MCF 10A (cell line): ENCODE results near the gene NEK11. TPM values are rescaled to one million over a fixed set of nuclear protein-coding genes. Genes with fewer than 3 reads are reported as not detected.

Experiments
- BruUV-seq: library from RNA; stranded (reverse); fragments of 400-500 nt; replicated peaks from 2 replicates; lab custom pipeline; 2021; lab: Mats Ljungman, UMichigan
- CTCF ChIA-PET: fragments of 300-600 bp; sonication (Branson Sonifier 250); formaldehyde crosslinking; extraction: SDS; loops from one replicate; lab custom pipeline; 2021; ENCODE audit warnings: antibody characterized with exemption, inconsistent platforms; lab: Yijun Ruan, JAX
- POLR2A ChIA-PET: fragments of 300-600, 350-650 bp; sonication (Branson Sonifier 250); formaldehyde crosslinking; extraction: SDS; loops from one replicate; lab custom pipeline; 2020; ENCODE audit warnings: antibody characterized with exemption, inconsistent platforms; lab: Yijun Ruan, JAX
- DNase-seq: peaks from one replicate; pipeline ENCODE4 v3.0.0-alpha.2; 2018; ENCODE audit not compliant: unreplicated experiment
- H3K27ac Mint-ChIP-seq: one replicate; pipeline ENCODE4 v1.8.0; 2022; ENCODE audit warnings: mild to moderate bottlenecking, low read depth, mixed read lengths; ENCODE audit not compliant: unreplicated experiment
- H3K27me3 Mint-ChIP-seq: one replicate; pipeline ENCODE4 v1.8.0; 2022; ENCODE audit warnings: mixed read lengths; ENCODE audit not compliant: insufficient read depth, unreplicated experiment
- H3K36me3 Mint-ChIP-seq: one replicate; pipeline ENCODE4 v1.8.0; 2022; ENCODE audit warnings: mild to moderate bottlenecking, moderate library complexity, mixed read lengths; ENCODE audit not compliant: insufficient read depth, unreplicated experiment
- H3K4me1 Mint-ChIP-seq: one replicate; pipeline ENCODE4 v1.8.0; 2022; ENCODE audit warnings: mixed read lengths; ENCODE audit not compliant: insufficient read depth, unreplicated experiment
- H3K4me3 Mint-ChIP-seq: one replicate; pipeline ENCODE4 v1.8.0; 2022; ENCODE audit warnings: mild to moderate bottlenecking, moderate library complexity, mixed read lengths; ENCODE audit not compliant: unreplicated experiment
- H3K9me3 Mint-ChIP-seq: one replicate; pipeline ENCODE4 v1.8.0; 2022; ENCODE audit warnings: mixed read lengths; ENCODE audit not compliant: unreplicated experiment
- CTCF ChIP-seq: fragments of 200-600 bp; IDR thresholded peaks from one replicate; pipeline ENCODE4 v1.8.0; 2022; ENCODE audit warnings: antibody characterized with exemption, mild to moderate bottlenecking; ENCODE audit not compliant: unreplicated experiment
- intact Hi-C: fragments of 100-400 bp; cut with micrococcal nuclease; formaldehyde crosslinking; loops from 2 replicates; pipeline ENCODE4 v1.14.1; 2022
- total RNA-seq: library from RNA; stranded (reverse); gene quantifications from 2 replicates; pipeline ENCODE4 v1.2.3, GENCODE V29; 2022

Gene NEK11
- total RNA-seq, 1 experiment from 2014 or later, result 6.9 TPM

GRCh38 chr3:131110087-131110486, 83.4 kb downstream of the NEK11 start:
- Mint-ChIP-seq H3K36me3 (no peaks in the 10 kb centered on the region), H3K4me1 (no peaks in the 10 kb centered on the region), H3K27ac (no peak overlapping the region), H3K4me3 (no peak overlapping the region), H3K27me3 (no peaks in the 10 kb centered on the region), H3K9me3 (no peaks in the 10 kb centered on the region)
- CTCF ChIA-PET, result interaction anchor here (0.6 kb wide), 1 partner anchor 200 kb away, joined by 5 read pairs; no protein-coding TSS in a partner anchor
- no peak for DNase-seq
- intact Hi-C loops, result no loop called here
- no peak for TF ChIP-seq CTCF
- BruUV-seq, result no TSS peak
- POLR2A ChIA-PET, result interaction anchor here (0.6 kb wide), 1 partner anchor 12 kb away, joined by 3 read pairs; no protein-coding TSS in a partner anchor

- Mint-ChIP-seq H3K27ac (no peak overlapping the region), H3K4me3 (no peak overlapping the region), H3K36me3 (no peaks in the 10 kb centered on the region), H3K9me3 (peaks cover 9% of the 10 kb centered on the region), H3K4me1 (no peaks in the 10 kb centered on the region), H3K27me3 (no peaks in the 10 kb centered on the region)
- BruUV-seq, result no TSS peak
- DNase-seq, result no peak
- POLR2A ChIA-PET, result no interaction called here
- CTCF ChIA-PET, result no interaction called here
- intact Hi-C loops, result no loop called here
- TF ChIP-seq CTCF, result no peak
These were observed 87.6 kb downstream of the NEK11 start for GRCh38 chr3:131114256-131114655.

GRCh38 chr3:131125684-131126083, 99.0 kb downstream of the NEK11 start:
- BruUV-seq, result no TSS peak
- ChIA-PET POLR2A (no interaction called here), CTCF (no interaction called here)
- peaks cover 6% of the 10 kb centered on the region for H3K36me3 Mint-ChIP-seq
- H3K4me3 Mint-ChIP-seq, result no peak overlapping the region
- DNase-seq, result no peak
- no peak overlapping the region for H3K27ac Mint-ChIP-seq
- peaks cover 10% of the 10 kb centered on the region for H3K9me3 Mint-ChIP-seq
- H3K4me1 Mint-ChIP-seq, result no peaks in the 10 kb centered on the region
- no peaks in the 10 kb centered on the region for H3K27me3 Mint-ChIP-seq
- TF ChIP-seq CTCF, result no peak
- intact Hi-C loops, result no loop called here

- CTCF ChIA-PET, result interaction anchor here (1.9 kb wide), 1 partner anchor 103 kb away, joined by 3 read pairs; no protein-coding TSS in a partner anchor
These were observed 114.2 kb downstream of the NEK11 start for GRCh38 chr3:131140891-131141290.

More at GRCh38 chr3:131140891-131141290, 114.2 kb downstream of the NEK11 start:
- intact Hi-C loops, result no loop called here
- TF ChIP-seq CTCF, result no peak
- H3K9me3 Mint-ChIP-seq, result no peaks in the 10 kb centered on the region
- H3K27ac Mint-ChIP-seq, result no peak overlapping the region
- DNase-seq, result no peak
- no peaks in the 10 kb centered on the region for H3K36me3 Mint-ChIP-seq
- H3K4me3 Mint-ChIP-seq, result no peak overlapping the region
- POLR2A ChIA-PET, result no interaction called here
- H3K27me3 Mint-ChIP-seq, result no peaks in the 10 kb centered on the region
- no TSS peak for BruUV-seq
- H3K4me1 Mint-ChIP-seq, result no peaks in the 10 kb centered on the region
